ENCODE results near the gene CD28. TPM values are rescaled to one million over a fixed set of nuclear protein-coding genes. Genes with fewer than 3 reads are reported as not detected.

Gene CD28
- total RNA-seq, 1 donor from 2014 or later: 2.7 TPM

DNA sequence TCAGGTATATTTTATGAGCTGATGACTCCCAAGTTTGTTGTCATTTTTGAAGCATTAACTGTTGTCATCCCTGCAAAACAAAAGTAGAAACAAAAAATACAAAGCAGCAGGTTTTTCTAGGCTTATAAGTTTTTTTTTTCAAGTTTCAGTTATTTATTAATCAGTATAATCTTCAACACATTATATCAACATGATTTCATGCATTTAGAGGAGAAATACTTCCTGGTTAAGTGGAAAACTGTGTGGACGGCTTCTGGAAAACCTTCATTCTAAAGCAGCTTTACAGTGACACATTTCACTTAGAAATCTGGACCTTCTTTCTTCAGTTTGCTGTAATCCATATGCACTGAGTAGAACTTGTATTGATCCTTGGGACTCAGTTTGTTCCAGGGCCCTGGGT, 34.6 kb upstream of the CD28 start:
- Histone ChIP-seq H3K36me3 (no peaks in the 10 kb centered on the region), H3K4me1 (peaks cover 12% of the 10 kb centered on the region), H3K27me3 (no peaks in the 10 kb centered on the region), H3K9me3 (no peaks in the 10 kb centered on the region), H3K27ac (no peak overlapping the region), H3K4me3 (no peak overlapping the region)
- TF ChIP-seq, protein P1, sequence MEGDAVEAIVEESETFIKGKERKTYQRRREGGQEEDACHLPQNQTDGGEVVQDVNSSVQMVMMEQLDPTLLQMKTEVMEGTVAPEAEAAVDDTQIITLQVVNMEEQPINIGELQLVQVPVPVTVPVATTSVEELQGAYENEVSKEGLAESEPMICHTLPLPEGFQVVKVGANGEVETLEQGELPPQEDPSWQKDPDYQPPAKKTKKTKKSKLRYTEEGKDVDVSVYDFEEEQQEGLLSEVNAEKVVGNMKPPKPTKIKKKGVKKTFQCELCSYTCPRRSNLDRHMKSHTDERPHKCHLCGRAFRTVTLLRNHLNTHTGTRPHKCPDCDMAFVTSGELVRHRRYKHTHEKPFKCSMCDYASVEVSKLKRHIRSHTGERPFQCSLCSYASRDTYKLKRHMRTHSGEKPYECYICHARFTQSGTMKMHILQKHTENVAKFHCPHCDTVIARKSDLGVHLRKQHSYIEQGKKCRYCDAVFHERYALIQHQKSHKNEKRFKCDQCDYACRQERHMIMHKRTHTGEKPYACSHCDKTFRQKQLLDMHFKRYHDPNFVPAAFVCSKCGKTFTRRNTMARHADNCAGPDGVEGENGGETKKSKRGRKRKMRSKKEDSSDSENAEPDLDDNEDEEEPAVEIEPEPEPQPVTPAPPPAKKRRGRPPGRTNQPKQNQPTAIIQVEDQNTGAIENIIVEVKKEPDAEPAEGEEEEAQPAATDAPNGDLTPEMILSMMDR (IDR thresholded peaks at IDR 0.05): no peak
- TF ChIP-seq POLR2AphosphoS5 (IDR thresholded peaks at IDR 0.05; ENCODE audit: insufficient read depth in 1 of 2, low read depth in 1 of 2): no peak
- no peak for TF ChIP-seq POLR2A (IDR thresholded peaks at IDR 0.05)
- intact Hi-C loops (cut with DNase I): no loop called here
- no peak for DNase-seq (ENCODE audit: extremely low spot score in 2 of 2)

DNA sequence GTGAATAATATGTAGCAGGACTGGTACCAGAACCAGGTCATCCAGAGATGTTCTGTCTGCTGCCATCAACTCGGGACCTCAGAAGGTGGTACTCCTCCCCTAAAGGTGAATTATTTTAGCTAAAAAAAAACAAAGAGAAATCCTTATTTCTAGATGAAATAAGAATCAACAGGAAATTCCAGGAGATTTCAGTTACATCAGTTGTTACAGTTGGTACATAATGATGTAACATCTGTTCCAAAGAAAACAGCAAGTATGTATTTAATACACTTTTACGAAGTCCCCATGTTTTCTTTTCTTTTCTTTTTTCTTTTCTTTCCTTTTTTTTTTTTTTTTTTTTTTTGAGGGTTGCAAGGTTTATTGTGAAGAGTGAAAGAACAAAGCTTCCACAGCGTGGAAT, 33.6 kb upstream of the CD28 start:
- Histone ChIP-seq H3K36me3 (no peaks in the 10 kb centered on the region), H3K27me3 (no peaks in the 10 kb centered on the region), H3K4me1 (peaks cover 12% of the 10 kb centered on the region), H3K4me3 (no peak overlapping the region), H3K27ac (no peak overlapping the region), H3K9me3 (no peaks in the 10 kb centered on the region)
- intact Hi-C loops (cut with DNase I): no loop called here
- TF ChIP-seq POLR2AphosphoS5 (IDR thresholded peaks at IDR 0.05; ENCODE audit: insufficient read depth in 1 of 2, low read depth in 1 of 2) (no peak), POLR2A (IDR thresholded peaks at IDR 0.05) (no peak)
- TF ChIP-seq, protein P1 (IDR thresholded peaks at IDR 0.05): no peak
- DNase-seq (ENCODE audit: extremely low spot score in 2 of 2): no peak

DNA sequence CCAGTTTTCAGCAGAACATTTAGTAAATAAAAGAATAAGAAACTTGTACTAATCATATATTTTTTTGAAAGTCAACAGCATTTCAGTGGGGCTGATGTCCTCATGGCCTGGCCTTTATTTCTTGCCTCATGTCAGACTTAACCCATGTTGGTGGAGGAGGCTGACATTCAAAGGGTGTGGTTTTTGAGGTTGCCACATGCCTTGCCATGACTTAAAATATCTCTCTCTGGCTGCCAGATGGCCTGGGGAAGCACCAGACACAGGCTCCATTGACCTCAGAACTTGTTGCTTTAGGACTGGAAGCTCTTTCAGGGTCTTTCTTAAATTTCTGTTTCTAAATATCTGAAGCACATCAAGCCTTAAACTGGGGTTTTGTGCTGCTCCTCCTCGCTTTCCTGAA, 32.5 kb upstream of the CD28 start:
- TF ChIP-seq, protein P1 (IDR thresholded peaks at IDR 0.05): no peak
- TF ChIP-seq POLR2AphosphoS5 (IDR thresholded peaks at IDR 0.05; ENCODE audit: insufficient read depth in 1 of 2, low read depth in 1 of 2) (no peak), POLR2A (IDR thresholded peaks at IDR 0.05) (no peak)

DNA sequence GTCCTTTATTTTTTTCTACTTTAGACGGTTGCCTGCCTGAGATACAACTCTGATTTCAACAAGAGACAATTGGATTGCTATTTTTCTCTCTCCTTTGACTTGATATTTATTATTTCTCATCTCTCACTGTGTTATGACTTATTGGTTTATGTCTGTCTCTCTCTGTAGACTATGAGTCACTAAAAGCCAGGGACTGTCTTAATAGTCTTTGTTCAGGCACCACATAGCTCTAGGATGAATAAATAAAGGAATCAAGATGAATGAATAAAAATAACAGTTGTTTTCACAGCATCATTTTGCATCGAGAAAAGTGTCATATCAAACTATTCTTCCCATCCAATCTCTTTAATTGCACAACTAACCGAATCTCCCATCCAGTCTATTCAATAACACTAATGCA, 31.4 kb upstream of the CD28 start:
- H3K27me3 ChIP-seq: no peaks in the 10 kb centered on the region
- H3K36me3 ChIP-seq: no peaks in the 10 kb centered on the region
- no peak overlapping the region for H3K4me3 ChIP-seq
- intact Hi-C loops (cut with DNase I): no loop called here
- H3K27ac ChIP-seq: no peak overlapping the region
- no peak for DNase-seq (ENCODE audit: extremely low spot score in 2 of 2)
- peaks cover 12% of the 10 kb centered on the region for H3K4me1 ChIP-seq
- H3K9me3 ChIP-seq: no peaks in the 10 kb centered on the region
- TF ChIP-seq POLR2AphosphoS5 (IDR thresholded peaks at IDR 0.05; ENCODE audit: insufficient read depth in 1 of 2, low read depth in 1 of 2): no peak
- TF ChIP-seq POLR2A (IDR thresholded peaks at IDR 0.05): no peak
- TF ChIP-seq, protein P1 (IDR thresholded peaks at IDR 0.05): no peak

More for the DNA sequence above, 32.5 kb upstream of the CD28 start:
- peaks cover 12% of the 10 kb centered on the region for H3K4me1 ChIP-seq
- H3K27ac ChIP-seq: no peak overlapping the region
- intact Hi-C loops (cut with DNase I): no loop called here
- no peaks in the 10 kb centered on the region for H3K27me3 ChIP-seq
- no peak for DNase-seq (ENCODE audit: extremely low spot score in 2 of 2)
- no peaks in the 10 kb centered on the region for H3K9me3 ChIP-seq
- no peak overlapping the region for H3K4me3 ChIP-seq
- H3K36me3 ChIP-seq: no peaks in the 10 kb centered on the region

DNA sequence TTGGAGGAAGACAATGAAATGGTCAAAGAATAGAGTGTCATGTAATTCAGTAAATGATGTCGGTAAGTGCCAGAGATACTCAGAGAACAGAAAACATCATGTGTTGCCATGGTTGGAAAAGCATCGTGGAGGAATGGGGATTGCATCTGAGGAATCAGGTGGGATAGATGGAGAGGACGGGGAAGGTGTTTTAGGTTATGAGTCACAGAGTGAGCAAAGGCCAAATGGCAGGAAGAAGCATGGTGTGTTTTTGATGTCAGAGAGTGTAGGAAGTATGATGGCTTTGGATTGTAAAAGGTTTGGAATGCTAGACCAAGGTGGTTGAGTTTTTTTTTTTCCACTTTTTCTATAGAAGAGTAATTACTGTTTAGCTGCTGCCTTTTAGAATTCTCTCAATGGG, 27.5 kb upstream of the CD28 start:
- intact Hi-C loops (cut with DNase I): no loop called here
- H3K27me3 ChIP-seq: no peaks in the 10 kb centered on the region
- H3K27ac ChIP-seq: no peak overlapping the region
- H3K4me1 ChIP-seq: peaks cover 43% of the 10 kb centered on the region
- TF ChIP-seq POLR2AphosphoS5 (IDR thresholded peaks at IDR 0.05; ENCODE audit: insufficient read depth in 1 of 2, low read depth in 1 of 2) (no peak), POLR2A (IDR thresholded peaks at IDR 0.05) (no peak)
- no peak overlapping the region for H3K4me3 ChIP-seq
- no peaks in the 10 kb centered on the region for H3K36me3 ChIP-seq
- no peaks in the 10 kb centered on the region for H3K9me3 ChIP-seq
- DNase-seq (ENCODE audit: extremely low spot score in 2 of 2): no peak

All from vagina (tissue), 2 donors.